ENCODE measurements around the gene ASZ1. TPM values are rescaled to one million over a fixed set of nuclear protein-coding genes. Genes with fewer than 3 reads are reported as not detected.

ASZ1 gene
- total and polyA plus RNA-seq, 4 donors, result not detected

GRCh38 chr7:117350027-117350426, 77.3 kb downstream of the ASZ1 start:
- no peak for DNase-seq (ENCODE audit: low read depth in 4 of 6, low spot score in 6 of 6)
- no CpG with 5 or more reads among the region's 1 CpG for WGBS (ENCODE audit: insufficient coverage)
- Histone ChIP-seq H3K9me3 (ENCODE audit: control insufficient read depth, insufficient read depth, low read length) (no peaks in the 10 kb centered on the region), H3K4me3 (ENCODE audit: low read depth, low read length) (no peak overlapping the region), H3K36me3 (ENCODE audit: control insufficient read depth, insufficient read depth, low read length) (no peaks in the 10 kb centered on the region), H3K27me3 (ENCODE audit: control insufficient read depth, insufficient read depth, low read length) (no peaks in the 10 kb centered on the region), H3K27ac (ENCODE audit: low read depth, low read length) (no peak overlapping the region), H3K4me1 (ENCODE audit: control insufficient read depth, insufficient read depth, low read length) (no peaks in the 10 kb centered on the region)

DNA sequence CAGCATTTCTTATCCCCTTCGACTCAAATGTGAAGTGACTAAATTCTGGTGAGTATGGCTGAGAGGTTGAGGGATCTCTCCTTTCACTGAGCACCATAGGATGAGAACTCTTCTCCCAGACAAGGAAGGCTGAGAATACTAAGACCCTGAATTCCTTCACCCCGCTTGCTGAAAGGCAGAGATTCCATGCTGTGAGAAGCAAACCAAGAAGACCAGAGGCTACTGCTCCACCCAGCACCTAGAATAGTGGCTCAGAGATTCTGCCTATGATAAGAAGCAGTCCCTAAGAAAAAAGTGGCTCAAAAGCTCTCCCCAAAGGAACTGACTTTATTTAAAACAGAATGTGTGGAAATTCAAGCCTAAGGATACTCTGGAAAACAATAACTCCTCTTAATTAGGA, 77.7 kb downstream of the ASZ1 start:
- H3K4me3 ChIP-seq (ENCODE audit: low read depth, low read length), result no peak overlapping the region
- H3K36me3 ChIP-seq (ENCODE audit: control insufficient read depth, insufficient read depth, low read length), result no peaks in the 10 kb centered on the region
- H3K27me3 ChIP-seq (ENCODE audit: control insufficient read depth, insufficient read depth, low read length), result no peaks in the 10 kb centered on the region
- H3K4me1 ChIP-seq (ENCODE audit: control insufficient read depth, insufficient read depth, low read length), result no peaks in the 10 kb centered on the region
- H3K9me3 ChIP-seq (ENCODE audit: control insufficient read depth, insufficient read depth, low read length), result no peaks in the 10 kb centered on the region
- DNase-seq (ENCODE audit: low read depth in 4 of 6, low spot score in 6 of 6), result no peak
- WGBS (ENCODE audit: insufficient coverage), result 86% methylated on average over 1 of the region's 2 CpGs
- no peak overlapping the region for H3K27ac ChIP-seq (ENCODE audit: low read depth, low read length)

DNA sequence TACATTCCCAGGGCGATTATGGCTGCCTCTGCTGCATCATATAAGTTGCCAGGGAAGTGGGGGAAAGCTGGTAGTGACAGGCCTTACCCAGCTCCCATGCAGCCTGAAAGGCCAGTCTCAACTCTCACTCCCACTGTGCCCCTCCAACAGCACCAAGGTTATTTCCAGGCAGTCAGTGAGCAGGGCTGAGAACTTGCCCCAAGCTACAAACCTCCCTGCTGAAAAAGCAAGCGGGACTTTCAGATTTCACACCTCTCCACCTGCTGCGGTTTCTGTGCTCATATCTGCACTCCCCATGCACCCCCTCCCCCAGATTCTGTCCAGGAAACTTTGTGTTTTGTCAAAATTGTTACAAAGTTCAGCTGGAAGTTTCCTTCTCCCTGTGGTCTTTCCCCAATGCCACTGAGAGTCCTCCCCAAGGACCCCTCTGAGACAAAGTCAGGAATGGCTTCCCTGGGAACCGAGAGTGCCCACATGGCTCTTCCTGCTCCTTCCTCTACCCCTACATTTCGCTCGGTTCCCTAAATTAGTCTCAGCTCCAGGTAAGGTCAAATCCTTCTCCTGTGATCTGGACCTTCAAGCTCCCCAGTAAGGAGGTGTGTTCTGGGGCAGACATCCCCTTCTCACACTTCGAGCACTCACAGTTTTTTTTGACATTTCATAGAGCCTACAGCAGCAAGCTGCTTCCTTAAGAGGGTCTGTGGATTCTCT, 79.2 kb downstream of the ASZ1 start:
- Histone ChIP-seq H3K9me3 (ENCODE audit: control insufficient read depth, insufficient read depth, low read length) (no peaks in the 10 kb centered on the region), H3K27me3 (ENCODE audit: control insufficient read depth, insufficient read depth, low read length) (no peaks in the 10 kb centered on the region), H3K27ac (ENCODE audit: low read depth, low read length) (no peak overlapping the region), H3K4me1 (ENCODE audit: control insufficient read depth, insufficient read depth, low read length) (no peaks in the 10 kb centered on the region), H3K4me3 (ENCODE audit: low read depth, low read length) (no peak overlapping the region), H3K36me3 (ENCODE audit: control insufficient read depth, insufficient read depth, low read length) (no peaks in the 10 kb centered on the region)
- 86% methylated on average over 3 of the region's 7 CpGs for WGBS (ENCODE audit: insufficient coverage)
- DNase-seq (ENCODE audit: low read depth in 4 of 6, low spot score in 6 of 6), result no peak

DNA sequence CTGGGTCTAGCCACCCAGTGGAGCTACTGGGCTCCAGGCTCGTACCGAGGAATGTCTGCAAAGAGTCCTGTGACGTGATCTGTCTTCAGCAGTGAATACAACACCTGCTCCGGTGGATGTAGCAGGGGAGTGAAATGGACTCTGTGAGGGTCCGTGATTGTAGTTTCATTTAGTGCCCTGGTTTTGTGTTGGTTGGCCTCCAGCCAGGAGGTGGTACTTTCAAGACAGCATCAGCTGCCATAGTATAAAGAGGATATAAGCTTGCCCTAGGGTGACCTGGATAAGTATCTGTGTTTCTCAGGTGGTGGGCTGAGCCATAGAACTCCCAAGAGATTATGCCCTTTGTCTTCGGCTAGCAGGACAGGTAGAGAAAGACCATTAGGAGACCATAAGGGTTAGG, 79.8 kb downstream of the ASZ1 start:
- WGBS (ENCODE audit: insufficient coverage), result 48% methylated on average over 6 of the region's 6 CpGs
- Histone ChIP-seq H3K36me3 (ENCODE audit: control insufficient read depth, insufficient read depth, low read length) (no peaks in the 10 kb centered on the region), H3K9me3 (ENCODE audit: control insufficient read depth, insufficient read depth, low read length) (no peaks in the 10 kb centered on the region), H3K27ac (ENCODE audit: low read depth, low read length) (no peak overlapping the region), H3K4me1 (ENCODE audit: control insufficient read depth, insufficient read depth, low read length) (no peaks in the 10 kb centered on the region), H3K4me3 (ENCODE audit: low read depth, low read length) (no peak overlapping the region), H3K27me3 (ENCODE audit: control insufficient read depth, insufficient read depth, low read length) (no peaks in the 10 kb centered on the region)
- no peak for DNase-seq (ENCODE audit: low read depth in 4 of 6, low spot score in 6 of 6)

DNA sequence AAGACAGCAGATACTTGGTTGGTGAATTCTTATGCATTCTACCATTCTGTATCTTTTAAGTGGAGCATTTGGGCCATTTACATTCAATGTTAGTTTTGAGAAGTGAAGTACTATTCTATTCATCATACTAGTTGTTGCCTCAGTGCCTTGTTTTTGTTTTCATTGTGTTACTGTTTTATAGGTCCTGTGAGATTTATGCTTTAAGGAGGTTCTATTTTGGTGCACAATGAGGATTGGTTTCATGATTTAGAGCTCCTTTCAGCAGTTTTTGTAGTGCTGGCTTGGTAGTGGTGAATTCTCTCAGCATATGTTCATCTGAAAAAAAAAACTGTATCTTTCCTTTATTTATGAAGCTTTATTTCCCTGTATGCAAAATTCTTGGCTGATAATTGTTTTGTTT, 81.1 kb downstream of the ASZ1 start:
- Histone ChIP-seq H3K36me3 (ENCODE audit: control insufficient read depth, insufficient read depth, low read length) (no peaks in the 10 kb centered on the region), H3K4me3 (ENCODE audit: low read depth, low read length) (no peak overlapping the region), H3K9me3 (ENCODE audit: control insufficient read depth, insufficient read depth, low read length) (no peaks in the 10 kb centered on the region), H3K27ac (ENCODE audit: low read depth, low read length) (no peak overlapping the region), H3K27me3 (ENCODE audit: control insufficient read depth, insufficient read depth, low read length) (no peaks in the 10 kb centered on the region), H3K4me1 (ENCODE audit: control insufficient read depth, insufficient read depth, low read length) (no peaks in the 10 kb centered on the region)
- no peak for DNase-seq (ENCODE audit: low read depth in 4 of 6, low spot score in 6 of 6)

DNA sequence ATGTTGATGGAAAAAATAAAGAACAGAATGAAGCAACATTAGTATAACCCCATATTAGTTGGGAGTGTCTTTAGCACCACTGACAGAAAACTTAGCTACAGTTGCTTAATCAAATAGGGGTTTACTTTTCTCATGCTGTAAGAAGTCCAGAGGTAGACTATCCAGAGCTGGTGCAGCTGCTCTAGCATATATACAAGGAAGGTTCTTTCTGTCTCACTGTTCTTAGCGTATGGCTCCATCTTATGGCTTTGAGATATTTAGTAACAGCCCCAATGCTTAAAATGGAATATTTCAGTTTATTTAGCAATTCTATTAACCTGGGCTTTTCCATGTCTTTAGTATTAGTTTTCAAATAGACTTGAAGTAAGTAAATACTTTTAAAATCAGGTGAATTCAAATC, 89.3 kb downstream of the ASZ1 start:
- WGBS (ENCODE audit: insufficient coverage), result no CpG with 5 or more reads among the region's 1 CpG
- Histone ChIP-seq H3K27ac (ENCODE audit: low read depth, low read length) (no peak overlapping the region), H3K4me1 (ENCODE audit: control insufficient read depth, insufficient read depth, low read length) (no peaks in the 10 kb centered on the region), H3K36me3 (ENCODE audit: control insufficient read depth, insufficient read depth, low read length) (no peaks in the 10 kb centered on the region), H3K4me3 (ENCODE audit: low read depth, low read length) (no peak overlapping the region), H3K9me3 (ENCODE audit: control insufficient read depth, insufficient read depth, low read length) (no peaks in the 10 kb centered on the region), H3K27me3 (ENCODE audit: control insufficient read depth, insufficient read depth, low read length) (no peaks in the 10 kb centered on the region)
- DNase-seq (ENCODE audit: low read depth in 4 of 6, low spot score in 6 of 6), result peak in 1 of 6 donors; percentile 6

- Histone ChIP-seq H3K4me3 (ENCODE audit: low read depth, low read length) (no peak overlapping the region), H3K27me3 (ENCODE audit: control insufficient read depth, insufficient read depth, low read length) (no peaks in the 10 kb centered on the region), H3K36me3 (ENCODE audit: control insufficient read depth, insufficient read depth, low read length) (no peaks in the 10 kb centered on the region), H3K27ac (ENCODE audit: low read depth, low read length) (no peak overlapping the region), H3K9me3 (ENCODE audit: control insufficient read depth, insufficient read depth, low read length) (no peaks in the 10 kb centered on the region), H3K4me1 (ENCODE audit: control insufficient read depth, insufficient read depth, low read length) (no peaks in the 10 kb centered on the region)
- no peak for DNase-seq (ENCODE audit: low read depth in 4 of 6, low spot score in 6 of 6)
These were observed 94.1 kb downstream of the ASZ1 start for GRCh38 chr7:117333168-117333567.

- no peak for DNase-seq (ENCODE audit: low read depth in 4 of 6, low spot score in 6 of 6)
- no peaks in the 10 kb centered on the region for H3K27me3 ChIP-seq (ENCODE audit: control insufficient read depth, insufficient read depth, low read length)
- H3K4me3 ChIP-seq (ENCODE audit: low read depth, low read length), result no peak overlapping the region
- no peak overlapping the region for H3K27ac ChIP-seq (ENCODE audit: low read depth, low read length)
- H3K4me1 ChIP-seq (ENCODE audit: control insufficient read depth, insufficient read depth, low read length), result no peaks in the 10 kb centered on the region
- H3K36me3 ChIP-seq (ENCODE audit: control insufficient read depth, insufficient read depth, low read length), result no peaks in the 10 kb centered on the region
- H3K9me3 ChIP-seq (ENCODE audit: control insufficient read depth, insufficient read depth, low read length), result no peaks in the 10 kb centered on the region
These were observed 95.3 kb downstream of the ASZ1 start for GRCh38 chr7:117332031-117332430.

DNA sequence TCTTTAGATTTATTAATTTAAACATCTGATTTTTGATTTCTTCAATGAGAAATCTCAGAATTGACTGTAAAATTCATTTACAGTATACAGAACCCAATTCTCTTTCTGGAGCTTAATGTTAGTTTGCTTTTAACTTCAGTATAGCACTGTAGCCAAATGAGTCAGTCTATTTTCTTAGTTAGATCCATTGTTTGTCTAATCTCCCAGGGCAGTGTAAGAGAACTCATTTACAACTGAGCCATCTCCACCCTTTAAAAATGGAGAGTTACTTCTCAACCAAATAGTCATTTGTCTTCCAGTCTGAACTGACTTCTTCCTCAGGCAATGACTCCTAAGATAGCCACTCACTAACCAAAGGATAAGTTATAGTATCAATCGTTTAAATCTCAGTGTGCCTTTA, 101.5 kb downstream of the ASZ1 start:
- H3K27ac ChIP-seq (ENCODE audit: low read depth, low read length), result no peak overlapping the region
- no peaks in the 10 kb centered on the region for H3K36me3 ChIP-seq (ENCODE audit: control insufficient read depth, insufficient read depth, low read length)
- H3K27me3 ChIP-seq (ENCODE audit: control insufficient read depth, insufficient read depth, low read length), result peaks cover 49% of the 10 kb centered on the region
- no peaks in the 10 kb centered on the region for H3K9me3 ChIP-seq (ENCODE audit: control insufficient read depth, insufficient read depth, low read length)
- no peak for DNase-seq (ENCODE audit: low read depth in 4 of 6, low spot score in 6 of 6)
- H3K4me3 ChIP-seq (ENCODE audit: low read depth, low read length), result no peak overlapping the region
- 100% methylated on average over 1 of the region's 1 CpG for WGBS (ENCODE audit: insufficient coverage)
- peaks cover 25% of the 10 kb centered on the region for H3K4me1 ChIP-seq (ENCODE audit: control insufficient read depth, insufficient read depth, low read length)

DNA sequence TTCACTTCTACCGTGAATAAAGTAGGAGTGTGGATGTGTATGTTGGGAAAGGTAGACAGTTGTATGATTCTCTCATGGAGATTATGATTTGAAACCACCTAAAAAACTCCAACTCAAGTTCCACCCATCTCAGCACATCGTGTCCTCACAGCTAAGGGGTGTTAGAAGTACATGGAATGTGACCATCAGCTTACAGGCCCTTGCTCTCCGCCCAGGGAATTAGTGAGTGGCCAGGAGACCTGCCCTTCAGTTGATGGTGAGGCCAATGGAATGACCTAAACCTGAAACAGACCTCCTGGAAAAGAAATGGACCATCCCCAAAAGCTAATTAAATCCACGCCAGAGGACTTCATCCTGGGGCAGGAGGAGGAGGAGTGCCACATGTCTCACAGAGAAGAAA, 102.3 kb downstream of the ASZ1 start:
- H3K9me3 ChIP-seq (ENCODE audit: control insufficient read depth, insufficient read depth, low read length), result no peaks in the 10 kb centered on the region
- H3K4me3 ChIP-seq (ENCODE audit: low read depth, low read length), result peak overlapping the region; percentile 43
- H3K4me1 ChIP-seq (ENCODE audit: control insufficient read depth, insufficient read depth, low read length), result peaks cover 25% of the 10 kb centered on the region
- WGBS (ENCODE audit: insufficient coverage), result no CpG with 5 or more reads among the region's 4 CpGs
- no peaks in the 10 kb centered on the region for H3K36me3 ChIP-seq (ENCODE audit: control insufficient read depth, insufficient read depth, low read length)
- no peak overlapping the region for H3K27ac ChIP-seq (ENCODE audit: low read depth, low read length)
- H3K27me3 ChIP-seq (ENCODE audit: control insufficient read depth, insufficient read depth, low read length), result peaks cover 54% of the 10 kb centered on the region
- no peak for DNase-seq (ENCODE audit: low read depth in 4 of 6, low spot score in 6 of 6)
